H9 (cell line): Measurements from ENCODE around the gene AP1AR. TPM values are rescaled to one million over a fixed set of nuclear protein-coding genes. Genes with fewer than 3 reads are reported as not detected.

Source experiments
- DNase-seq: peaks from one replicate; pipeline ENCODE4 v3.0.0-alpha.2; 2017
- H2AFZ ChIP-seq: one replicate; pipeline ENCODE4 v1.6.1; 2013; ENCODE audit warnings: mild to moderate bottlenecking, low read length, control low read depth, moderate library complexity
- H2AK5ac ChIP-seq: 2 replicates; pipeline ENCODE4 v1.6.1; 2013; ENCODE audit warnings: low read length, control low read depth, mixed read lengths; ENCODE audit not compliant: insufficient read length
- H2BK120ac ChIP-seq: one replicate; pipeline ENCODE4 v1.6.1; 2013; ENCODE audit warnings: low read depth, mild to moderate bottlenecking, low read length, control low read depth, inconsistent platforms; ENCODE audit not compliant: poor library complexity, severe bottlenecking
- H2BK12ac ChIP-seq: 2 replicates; pipeline ENCODE4 v1.6.1; 2013; ENCODE audit warnings: low read length, control low read depth, mixed read lengths, low read depth; ENCODE audit not compliant: insufficient read length
- H2BK15ac ChIP-seq: 2 replicates; pipeline ENCODE4 v1.6.1; 2013; ENCODE audit warnings: low read depth, low read length, control low read depth
- H2BK20ac ChIP-seq: one replicate; pipeline ENCODE4 v1.6.1; 2013; ENCODE audit warnings: low read depth, mild to moderate bottlenecking, low read length, control low read depth, inconsistent platforms; ENCODE audit not compliant: poor library complexity, severe bottlenecking
- H2BK5ac ChIP-seq: 2 replicates; pipeline ENCODE4 v1.6.1; 2013; ENCODE audit warnings: low read length, control low read depth, mixed read lengths; ENCODE audit not compliant: insufficient read length
- H3K14ac ChIP-seq: 2 replicates; pipeline ENCODE4 v1.6.1; 2013; ENCODE audit warnings: low read length, control low read depth; ENCODE audit not compliant: insufficient read depth
- H3K18ac ChIP-seq: 2 replicates; pipeline ENCODE4 v1.6.1; 2013; ENCODE audit warnings: low read depth, mild to moderate bottlenecking, mixed read lengths, low read length, control low read depth; ENCODE audit not compliant: insufficient read length
- H3K23ac ChIP-seq: 2 replicates; pipeline ENCODE4 v1.6.1; 2013; ENCODE audit warnings: low read length, control low read depth, mixed read lengths, low read depth; ENCODE audit not compliant: insufficient read length
- H3K23me2 ChIP-seq: 2 replicates; pipeline ENCODE4 v1.6.1; 2013; ENCODE audit warnings: low read depth, mild to moderate bottlenecking, mixed read lengths, low read length, control low read depth; ENCODE audit not compliant: insufficient read length, poor library complexity, severe bottlenecking
- H3K27ac ChIP-seq: 2 replicates; pipeline ENCODE4 v1.5.1; 2013; ENCODE audit warnings: low read length, control low read depth, mixed read lengths, low read depth; ENCODE audit not compliant: insufficient read length
- H3K27me3 ChIP-seq: 2 replicates; pipeline ENCODE4 v1.6.1; 2013; ENCODE audit warnings: low read length, control low read depth, inconsistent platforms; ENCODE audit not compliant: insufficient read depth
- H3K4ac ChIP-seq: 2 replicates; pipeline ENCODE4 v1.6.1; 2013; ENCODE audit warnings: low read depth, mild to moderate bottlenecking, control low read depth, inconsistent platforms, low read length, moderate library complexity
- H3K4me1 ChIP-seq: 2 replicates; pipeline ENCODE4 v1.6.1; 2013; ENCODE audit warnings: low read length, control low read depth, inconsistent platforms; ENCODE audit not compliant: insufficient read depth
- H3K4me2 ChIP-seq: 2 replicates; pipeline ENCODE4 v1.6.1; 2013; ENCODE audit warnings: low read length, control low read depth, mixed read lengths; ENCODE audit not compliant: insufficient read length, insufficient read depth
- H3K56ac ChIP-seq: 2 replicates; pipeline ENCODE4 v1.6.1; 2013; ENCODE audit warnings: low read depth, mild to moderate bottlenecking, mixed read lengths, low read length, control low read depth; ENCODE audit not compliant: insufficient read length
- H3K79me1 ChIP-seq: 2 replicates; pipeline ENCODE4 v1.6.1; 2013; ENCODE audit warnings: low read depth, mild to moderate bottlenecking, moderate library complexity, low read length, control low read depth, inconsistent platforms; ENCODE audit not compliant: insufficient read depth, poor library complexity, severe bottlenecking
- H3K79me2 ChIP-seq: 2 replicates; pipeline ENCODE4 v1.6.1; 2013; ENCODE audit warnings: low read length, control low read depth, inconsistent platforms; ENCODE audit not compliant: insufficient read depth
- H3K9ac ChIP-seq: 2 replicates; pipeline ENCODE4 v1.6.1; 2013; ENCODE audit warnings: low read length, control low read depth, mixed read lengths; ENCODE audit not compliant: insufficient read length; ENCODE audit errors: extremely low read depth
- H3K9me3 ChIP-seq: one replicate; pipeline ENCODE4 v1.6.1; 2013; ENCODE audit warnings: low read depth, low read length, inconsistent platforms; ENCODE audit not compliant: control insufficient read depth
- H3T11ph ChIP-seq: one replicate; pipeline ENCODE4 v1.6.1; 2013; ENCODE audit warnings: mild to moderate bottlenecking, low read length, control low read depth, inconsistent platforms
- H4K20me1 ChIP-seq: one replicate; pipeline ENCODE4 v1.6.1; 2013; ENCODE audit not compliant: control insufficient read depth, insufficient read length, insufficient read depth
- H4K5ac ChIP-seq: 2 replicates; pipeline ENCODE4 v1.6.1; 2013; ENCODE audit warnings: low read depth, mild to moderate bottlenecking, mixed read lengths, low read length, control low read depth; ENCODE audit not compliant: insufficient read length
- H4K8ac ChIP-seq: replicated peaks from 2 replicates; pipeline ENCODE4 v1.6.1; 2013; ENCODE audit warnings: low read length, control low read depth, mixed read lengths, low read depth; ENCODE audit not compliant: insufficient read length
- H4K91ac ChIP-seq: 2 replicates; pipeline ENCODE4 v1.6.1; 2013; ENCODE audit warnings: low read depth, mild to moderate bottlenecking, moderate library complexity, mixed read lengths, low read length, control low read depth; ENCODE audit not compliant: insufficient read length
- H3K27ac Mint-ChIP-seq, 3 experiments: 2 replicates in 2 of 3; 3 replicates in 1 of 3; pipeline ENCODE4 v1.8.0; 2020 to 2021; ENCODE audit warnings: mixed read lengths in 3 of 3, mild to moderate bottlenecking in 1 of 3, moderate library complexity in 1 of 3
- H3K27me3 Mint-ChIP-seq: 2 replicates; pipeline ENCODE4 v1.8.0; 2021; ENCODE audit warnings: low read depth, mild to moderate bottlenecking, moderate library complexity, mixed read lengths
- H3K36me3 Mint-ChIP-seq, 3 experiments: 2 replicates in 2 of 3; 3 replicates in 1 of 3; pipeline ENCODE4 v1.8.0; 2020 to 2021; ENCODE audit warnings: low read depth in 3 of 3, mixed read lengths in 3 of 3; ENCODE audit not compliant: insufficient read depth in 1 of 3
- H3K4me1 Mint-ChIP-seq, 2 experiments: 2 replicates each; pipeline ENCODE4 v1.8.0; 2020; ENCODE audit warnings: mixed read lengths in 2 of 2
- H3K4me3 Mint-ChIP-seq, 2 experiments: 2 replicates in 1 of 2; 3 replicates in 1 of 2; pipeline ENCODE4 v1.8.0; 2020 to 2021; ENCODE audit warnings: mild to moderate bottlenecking in 2 of 2, mixed read lengths in 2 of 2, moderate library complexity in 1 of 2
- H3K9me3 Mint-ChIP-seq, 2 experiments: 2 replicates in 1 of 2; 3 replicates in 1 of 2; pipeline ENCODE4 v1.8.0; 2020; ENCODE audit warnings: mild to moderate bottlenecking in 2 of 2, mixed read lengths in 2 of 2, moderate library complexity in 1 of 2
- WGBS: extraction: QIAGEN DNeasy Blood & Tissue Kit; methylation state at CpG from one replicate; pipeline ENCODE4 v1.1.7; 2013; ENCODE audit warnings: missing lambda C conversion rate, low lambda C conversion rate, mixed read lengths; ENCODE audit not compliant: insufficient read length; ENCODE audit errors: extremely low coverage; 5-methylcytosine and 5-hydroxymethylcytosine counted together
- total RNA-seq: library from RNA; stranded (reverse); gene quantifications from 2 replicates; pipeline ENCODE4 v1.2.1, GENCODE V29; 2021
- TF ChIP-seq, protein P1 (sequence below): fragments of 200-600 bp; sonication (generic); conservative IDR thresholded peaks from 3 replicates; pipeline ENCODE4 v1.8.0; 2021; ENCODE audit warnings: antibody characterized with exemption, mild to moderate bottlenecking

The AP1AR gene
- total RNA-seq, 1 experiment from 2014 or later, result 24.2 TPM

DNA sequence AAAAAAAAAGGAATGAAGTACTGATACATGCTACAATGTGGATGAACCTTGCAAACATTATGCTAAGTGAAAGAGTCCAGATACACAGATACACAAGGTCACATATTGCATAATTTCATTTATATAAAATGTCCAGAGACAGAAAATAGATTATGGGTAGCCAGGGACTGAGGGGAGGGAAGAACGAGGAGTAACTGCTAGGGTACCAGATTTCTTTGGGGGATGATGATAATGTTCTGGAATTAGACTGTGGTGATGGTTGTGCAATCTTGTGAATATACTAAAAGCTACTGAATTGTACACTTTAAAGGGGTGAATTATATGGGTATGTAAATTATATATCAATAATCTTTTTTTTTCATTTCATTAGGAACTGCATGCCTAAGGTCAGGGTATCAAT, 20.8 kb upstream of the AP1AR start:
- H3K79me1 ChIP-seq, result no peaks in the 10 kb centered on the region
- H3K4me1 ChIP-seq, result no peaks in the 10 kb centered on the region
- H4K91ac ChIP-seq, result no peak overlapping the region
- Mint-ChIP-seq H3K4me1 (no peaks in the 10 kb centered on the region), H3K4me3 (no peak overlapping the region), H3K9me3 (peaks cover 2 to 11% of the 10 kb centered on the region in 2 experiments; a peak in 3 of 5 replicates), H3K27me3 (peaks cover 2% of the 10 kb centered on the region; the same call in 1 of the 2 replicates), H3K27ac (no peak overlapping the region), H3K36me3 (peaks cover 0 to 6% (median 0%) of the 10 kb centered on the region in 3 experiments; a peak in 2 of 7 replicates)
- H3T11ph ChIP-seq, result no peak overlapping the region
- WGBS, result no CpG with 5 or more reads among the region's 1 CpG
- H3K4ac ChIP-seq, result no peak overlapping the region
- no peak overlapping the region for H2AFZ ChIP-seq
- H3K9ac ChIP-seq, result no peak overlapping the region
- H3K18ac ChIP-seq, result no peak overlapping the region
- DNase-seq, result no peak
- H4K8ac ChIP-seq, result no peak overlapping the region
- H4K20me1 ChIP-seq, result no peaks in the 10 kb centered on the region
- H3K23ac ChIP-seq, result no peak overlapping the region
- no peaks in the 10 kb centered on the region for H3K79me2 ChIP-seq
- no peak overlapping the region for H2BK15ac ChIP-seq
- H3K4me2 ChIP-seq, result no peak overlapping the region
- H3K9me3 ChIP-seq, result peaks cover 4% of the 10 kb centered on the region
- H3K27ac ChIP-seq, result no peak overlapping the region
- no peak overlapping the region for H2BK20ac ChIP-seq
- no peak overlapping the region for H2AK5ac ChIP-seq
- no peaks in the 10 kb centered on the region for H3K27me3 ChIP-seq
- no peak overlapping the region for H4K5ac ChIP-seq
- TF ChIP-seq, protein P1, sequence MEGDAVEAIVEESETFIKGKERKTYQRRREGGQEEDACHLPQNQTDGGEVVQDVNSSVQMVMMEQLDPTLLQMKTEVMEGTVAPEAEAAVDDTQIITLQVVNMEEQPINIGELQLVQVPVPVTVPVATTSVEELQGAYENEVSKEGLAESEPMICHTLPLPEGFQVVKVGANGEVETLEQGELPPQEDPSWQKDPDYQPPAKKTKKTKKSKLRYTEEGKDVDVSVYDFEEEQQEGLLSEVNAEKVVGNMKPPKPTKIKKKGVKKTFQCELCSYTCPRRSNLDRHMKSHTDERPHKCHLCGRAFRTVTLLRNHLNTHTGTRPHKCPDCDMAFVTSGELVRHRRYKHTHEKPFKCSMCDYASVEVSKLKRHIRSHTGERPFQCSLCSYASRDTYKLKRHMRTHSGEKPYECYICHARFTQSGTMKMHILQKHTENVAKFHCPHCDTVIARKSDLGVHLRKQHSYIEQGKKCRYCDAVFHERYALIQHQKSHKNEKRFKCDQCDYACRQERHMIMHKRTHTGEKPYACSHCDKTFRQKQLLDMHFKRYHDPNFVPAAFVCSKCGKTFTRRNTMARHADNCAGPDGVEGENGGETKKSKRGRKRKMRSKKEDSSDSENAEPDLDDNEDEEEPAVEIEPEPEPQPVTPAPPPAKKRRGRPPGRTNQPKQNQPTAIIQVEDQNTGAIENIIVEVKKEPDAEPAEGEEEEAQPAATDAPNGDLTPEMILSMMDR, result no peak
- no peak overlapping the region for H3K14ac ChIP-seq
- H3K56ac ChIP-seq, result no peak overlapping the region
- no peaks in the 10 kb centered on the region for H3K23me2 ChIP-seq
- no peak overlapping the region for H2BK120ac ChIP-seq
- H2BK5ac ChIP-seq, result no peak overlapping the region
- H2BK12ac ChIP-seq, result no peak overlapping the region
